Measurements from ENCODE around the gene TCHP.

- no peak for TF ChIP-seq POLR2AphosphoS5 (IDR thresholded peaks at IDR 0.05; ENCODE audit: low read depth)
- no peak for TF ChIP-seq CREB1 (CRISPR knock-in tag; IDR thresholded peaks at IDR 0.05; ENCODE audit: low read depth)
- TF ChIP-seq CTCF (conservative IDR thresholded peaks at IDR 0.05; ENCODE audit: low read depth in 2 of 2): no peak
- TF ChIP-seq STAT1 (IDR thresholded peaks at IDR 0.05; ENCODE audit: unreplicated experiment): no peak
- no peak for TF ChIP-seq EZH2 (IDR thresholded peaks at IDR 0.05; ENCODE audit: low read depth, unreplicated experiment)
- TF ChIP-seq EZH2phosphoT487 (IDR thresholded peaks at IDR 0.05; ENCODE audit: unreplicated experiment): no peak
- no peak for TF ChIP-seq JUNB (IDR thresholded peaks at IDR 0.05; ENCODE audit: unreplicated experiment)
- no peak for TF ChIP-seq ZNF331 (CRISPR knock-in tag; IDR thresholded peaks at IDR 0.05; ENCODE audit: low read depth)
- no peak for TF ChIP-seq REST (IDR thresholded peaks at IDR 0.05; ENCODE audit: unreplicated experiment)
- TF ChIP-seq ZNF462 (CRISPR knock-in tag; IDR thresholded peaks at IDR 0.05): no peak
These were observed 41.3 kb upstream of the TCHP start for GRCh38 chr12:109858764-109859163.
